ENCODE results near the gene ST3GAL5. TPM values are rescaled to one million over a fixed set of nuclear protein-coding genes. Genes with fewer than 3 reads are reported as not detected.

Gene ST3GAL5
- total RNA-seq, result 10 to 100 TPM; 38.6 to 56.4 (median 47.8) TPM

DNA sequence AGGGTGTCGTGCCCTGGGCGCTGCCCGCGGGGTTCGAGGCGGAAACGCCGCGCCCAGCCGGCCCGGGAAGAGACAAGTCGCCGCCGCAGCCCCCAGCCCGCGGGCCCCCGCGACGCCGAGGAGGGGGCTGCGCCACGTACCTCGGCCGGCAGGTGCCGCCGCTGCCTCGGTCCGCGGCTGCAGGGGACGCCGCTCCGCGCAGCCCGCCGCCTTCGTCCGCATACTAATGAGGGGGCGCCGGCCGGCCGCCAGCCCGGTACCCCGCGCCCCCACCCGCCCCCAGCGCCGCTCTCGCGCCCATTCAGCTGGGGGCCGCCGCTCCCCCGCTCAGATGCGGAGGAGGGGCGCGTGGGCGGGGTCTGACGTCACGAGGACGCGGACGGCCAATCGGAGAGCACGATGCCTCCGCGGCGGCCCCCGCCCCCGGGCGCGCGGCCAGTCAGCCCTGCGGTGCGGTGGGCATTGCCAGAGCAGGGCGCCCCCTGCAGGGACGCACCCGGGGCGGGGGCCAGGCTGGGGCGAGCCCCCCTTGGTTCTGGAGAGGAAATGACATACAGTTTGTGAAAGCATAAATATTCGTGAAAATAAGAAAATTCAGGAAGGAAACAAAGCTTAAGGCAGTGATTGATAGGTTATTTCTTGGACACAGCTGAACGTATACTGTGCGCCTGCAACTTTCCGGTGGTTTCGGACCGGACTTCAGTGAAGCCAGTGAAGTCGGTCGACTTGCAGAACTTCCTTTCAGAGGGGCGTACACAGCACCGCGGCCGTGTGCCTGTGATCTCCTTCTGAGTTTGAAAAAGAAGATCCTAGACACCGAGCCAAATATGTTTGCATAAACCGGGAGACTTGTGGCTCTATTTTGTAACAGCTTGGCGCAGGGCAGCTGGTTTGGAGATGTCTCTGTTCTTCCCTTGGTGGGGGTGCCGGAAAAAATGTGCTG is at the start of gene ST3GAL5:
Gene ST3GAL5, minus strand, starts transcription at position 307 of the 943 bp plus-strand sequence. Its CDS starts 85 bp downstream, at position 222.
- TF ChIP-seq, protein P1, sequence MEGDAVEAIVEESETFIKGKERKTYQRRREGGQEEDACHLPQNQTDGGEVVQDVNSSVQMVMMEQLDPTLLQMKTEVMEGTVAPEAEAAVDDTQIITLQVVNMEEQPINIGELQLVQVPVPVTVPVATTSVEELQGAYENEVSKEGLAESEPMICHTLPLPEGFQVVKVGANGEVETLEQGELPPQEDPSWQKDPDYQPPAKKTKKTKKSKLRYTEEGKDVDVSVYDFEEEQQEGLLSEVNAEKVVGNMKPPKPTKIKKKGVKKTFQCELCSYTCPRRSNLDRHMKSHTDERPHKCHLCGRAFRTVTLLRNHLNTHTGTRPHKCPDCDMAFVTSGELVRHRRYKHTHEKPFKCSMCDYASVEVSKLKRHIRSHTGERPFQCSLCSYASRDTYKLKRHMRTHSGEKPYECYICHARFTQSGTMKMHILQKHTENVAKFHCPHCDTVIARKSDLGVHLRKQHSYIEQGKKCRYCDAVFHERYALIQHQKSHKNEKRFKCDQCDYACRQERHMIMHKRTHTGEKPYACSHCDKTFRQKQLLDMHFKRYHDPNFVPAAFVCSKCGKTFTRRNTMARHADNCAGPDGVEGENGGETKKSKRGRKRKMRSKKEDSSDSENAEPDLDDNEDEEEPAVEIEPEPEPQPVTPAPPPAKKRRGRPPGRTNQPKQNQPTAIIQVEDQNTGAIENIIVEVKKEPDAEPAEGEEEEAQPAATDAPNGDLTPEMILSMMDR (IDR thresholded peaks at IDR 0.05; ENCODE audit: low read depth), result no peak

DNA sequence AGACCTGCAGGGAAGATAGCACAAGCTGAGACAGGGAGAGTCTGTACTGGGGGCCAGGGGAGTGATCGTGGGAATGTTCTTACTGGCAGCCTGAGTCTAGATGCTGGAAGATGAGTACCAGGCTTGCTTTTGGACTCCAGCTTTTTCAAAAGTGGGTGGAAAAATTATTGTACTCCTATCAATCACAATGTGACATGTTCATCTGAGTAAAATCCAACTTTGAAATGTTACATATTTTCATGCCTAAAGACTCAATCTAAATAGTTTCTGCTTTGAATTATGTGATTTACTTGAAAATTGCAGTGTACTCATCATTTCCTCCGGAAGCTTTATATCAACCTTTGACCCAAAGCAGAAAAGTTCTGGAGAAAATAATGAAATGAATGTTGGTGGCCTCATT is 49.7 kb upstream of the ST3GAL5 start:
- TF ChIP-seq, protein P1 (IDR thresholded peaks at IDR 0.05; ENCODE audit: low read depth), result no peak

DNA sequence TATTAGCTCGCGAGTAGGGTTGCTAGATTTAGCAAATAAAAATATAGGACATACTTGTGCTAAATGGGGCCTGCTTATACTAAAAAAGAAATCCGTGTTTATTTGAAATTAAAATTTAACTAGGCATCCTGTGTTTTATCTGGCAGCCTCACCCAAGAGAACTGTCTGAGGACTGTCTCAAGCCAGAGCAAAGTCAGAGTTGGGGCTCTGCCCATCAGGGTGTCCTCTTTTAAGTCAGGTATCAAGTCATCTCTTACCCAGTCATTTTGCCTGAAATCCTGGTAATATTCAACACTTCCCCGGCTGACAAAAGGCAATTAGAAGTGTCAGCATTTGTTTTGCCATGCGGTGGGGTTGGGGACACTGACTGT is 48.3 kb upstream of the ST3GAL5 start:
- TF ChIP-seq, protein P1 (IDR thresholded peaks at IDR 0.05; ENCODE audit: low read depth), result no peak

DNA sequence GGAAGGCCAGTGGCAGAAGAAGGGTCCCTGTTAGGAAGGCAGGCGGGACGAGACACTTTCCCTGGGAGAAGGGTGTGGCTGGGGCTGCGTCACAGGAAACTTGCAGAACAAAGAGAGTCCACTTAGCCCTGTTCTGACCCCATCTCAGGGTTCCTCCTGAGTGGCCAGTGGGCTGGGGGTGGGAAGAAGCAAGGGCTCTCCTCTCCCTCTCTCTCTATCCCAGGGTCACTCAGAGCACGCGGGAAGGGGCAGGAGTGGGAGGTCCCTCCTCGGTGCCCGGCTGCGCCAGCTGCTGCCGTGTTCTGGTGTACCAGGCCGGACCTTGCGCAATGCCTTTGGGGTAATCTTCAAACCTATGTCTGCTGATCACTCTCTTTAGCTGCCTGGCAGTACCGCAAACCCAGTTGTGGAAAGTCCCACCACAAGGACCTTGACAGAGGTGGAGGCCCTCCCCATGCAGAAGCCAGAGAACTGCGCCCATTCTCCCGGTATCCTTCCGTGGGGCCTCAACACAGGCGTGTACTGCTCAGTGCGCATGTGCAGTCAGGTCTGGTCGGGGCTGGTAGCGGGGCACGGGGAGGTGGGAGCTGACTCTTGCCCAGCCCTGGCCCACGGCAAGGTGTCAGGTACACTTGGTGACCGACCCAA is 47.8 kb upstream of the ST3GAL5 start:
- TF ChIP-seq, protein P1 (IDR thresholded peaks at IDR 0.05; ENCODE audit: low read depth), result no peak

DNA sequence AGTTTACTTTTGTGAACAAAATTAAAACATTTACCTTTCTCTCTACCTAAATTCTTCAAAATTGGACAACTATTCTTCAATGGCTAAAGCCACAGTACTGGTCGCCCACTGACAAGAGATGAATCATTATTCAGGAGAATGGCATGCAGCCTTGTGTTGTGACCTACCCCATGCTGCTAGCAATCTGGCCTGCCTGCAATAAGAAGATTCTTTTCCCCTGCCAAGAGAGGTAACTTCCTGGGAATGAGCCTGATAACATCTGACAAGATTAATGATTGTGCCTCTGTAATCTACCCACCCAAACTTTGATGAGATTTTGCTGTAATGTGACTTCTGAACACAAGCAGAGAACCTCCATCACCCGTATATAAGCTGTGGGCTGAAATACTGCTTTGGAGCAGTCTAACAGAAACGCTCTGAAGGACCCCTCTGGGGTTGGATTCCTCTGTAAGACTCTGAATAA is 47.0 kb upstream of the ST3GAL5 start:
- TF ChIP-seq, protein P1 (IDR thresholded peaks at IDR 0.05; ENCODE audit: low read depth), result no peak

DNA sequence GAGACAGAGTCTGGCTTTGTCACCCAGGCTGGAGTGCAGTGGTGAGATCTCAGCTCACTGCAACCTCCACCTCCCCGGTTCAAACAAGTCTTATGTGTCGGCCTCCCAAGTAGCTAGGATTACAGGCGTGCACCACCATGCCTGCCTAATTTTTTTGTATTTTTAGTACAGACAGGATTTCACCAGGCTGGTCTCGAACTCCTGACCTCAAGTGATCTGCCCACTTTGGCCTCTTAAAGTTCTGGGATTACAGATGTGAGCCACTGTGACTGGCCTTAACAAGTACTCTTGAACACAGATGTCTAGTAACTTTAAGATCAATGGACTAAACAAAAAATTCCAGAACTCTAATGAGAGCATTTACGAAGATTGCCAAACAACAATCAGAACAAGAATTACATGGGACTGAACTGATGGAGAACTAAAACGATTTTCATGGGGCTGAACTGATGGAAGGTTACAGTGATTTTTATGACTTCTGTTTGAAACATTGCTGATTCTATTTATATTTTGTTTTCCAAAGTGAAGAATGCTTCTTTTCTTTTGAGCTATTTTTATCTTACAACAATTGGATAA is 46.5 kb upstream of the ST3GAL5 start:
- TF ChIP-seq, protein P1 (IDR thresholded peaks at IDR 0.05; ENCODE audit: low read depth), result no peak
